ENCODE results near the gene ZNF672.
A peak's percentile ranks its signal among the peaks of the same experiment; 100 is the strongest.

The ZNF672 gene

GRCh38 chr1:248834343-248834940, 3.6 kb upstream of the ZNF672 start:
- no peak for DNase-seq (ENCODE audit: low read depth, low spot score)

- DNase-seq (ENCODE audit: low read depth, low spot score): no peak
Observed at GRCh38 chr1:248837045-248837780, 811 bp upstream of the ZNF672 start.

GRCh38 chr1:248838357-248839167, 538 bp downstream of the ZNF672 start:
- DNase-seq (ENCODE audit: low read depth, low spot score): peak; percentile 72

- DNase-seq (ENCODE audit: low read depth, low spot score): no peak
Observed at GRCh38 chr1:248839168-248839555, 1.1 kb downstream of the ZNF672 start.

- no peak for DNase-seq (ENCODE audit: low read depth, low spot score)
Observed at GRCh38 chr1:248840946-248841345, 2.9 kb downstream of the ZNF672 start.

GRCh38 chr1:248841702-248842395, 3.8 kb downstream of the ZNF672 start:
- DNase-seq (ENCODE audit: low read depth, low spot score): no peak

- no peak for DNase-seq (ENCODE audit: low read depth, low spot score)
Observed at GRCh38 chr1:248842781-248843331, 4.8 kb downstream of the ZNF672 start.

- no peak for DNase-seq (ENCODE audit: low read depth, low spot score)
Observed at GRCh38 chr1:248843687-248844086, 5.7 kb downstream of the ZNF672 start.

- DNase-seq (ENCODE audit: low read depth, low spot score): no peak
Observed at GRCh38 chr1:248844526-248844925, 6.5 kb downstream of the ZNF672 start.

- no peak for DNase-seq (ENCODE audit: low read depth, low spot score)
Observed at GRCh38 chr1:248847181-248847955, 9.3 kb downstream of the ZNF672 start.

- no peak for DNase-seq (ENCODE audit: low read depth, low spot score)
Observed at GRCh38 chr1:248847956-248848561, 10.0 kb downstream of the ZNF672 start.

- no peak for DNase-seq (ENCODE audit: low read depth, low spot score)
Observed at GRCh38 chr1:248848602-248849001, 10.6 kb downstream of the ZNF672 start.

GRCh38 chr1:248849152-248849551, 11.1 kb downstream of the ZNF672 start:
- no peak for DNase-seq (ENCODE audit: low read depth, low spot score)

- DNase-seq (ENCODE audit: low read depth, low spot score): no peak
Observed at GRCh38 chr1:248849637-248850036, 11.6 kb downstream of the ZNF672 start.

- no peak for DNase-seq (ENCODE audit: low read depth, low spot score)
Observed at GRCh38 chr1:248850124-248850523, 12.1 kb downstream of the ZNF672 start.

- no peak for DNase-seq (ENCODE audit: low read depth, low spot score)
Observed at GRCh38 chr1:248850536-248851251, 12.7 kb downstream of the ZNF672 start.

- DNase-seq (ENCODE audit: low read depth, low spot score): no peak
Observed at GRCh38 chr1:248851390-248851789, 13.4 kb downstream of the ZNF672 start.

GRCh38 chr1:248852481-248853405, 14.7 kb downstream of the ZNF672 start:
- no peak for DNase-seq (ENCODE audit: low read depth, low spot score)

All from brain pericyte (primary cell).